SK-N-DZ (cell line): ENCODE data around the gene NGEF.
"Not testable (repeated sequence)": the region's sequence is repeated elsewhere in the genome, so short reads cannot be mapped to it uniquely, and the experiment has no call there.

Experiments used
- DNase-seq: peaks from one replicate; pipeline ENCODE4 v3.0.0-alpha.2; 2015; ENCODE audit warnings: low spot score

Gene NGEF

DNA sequence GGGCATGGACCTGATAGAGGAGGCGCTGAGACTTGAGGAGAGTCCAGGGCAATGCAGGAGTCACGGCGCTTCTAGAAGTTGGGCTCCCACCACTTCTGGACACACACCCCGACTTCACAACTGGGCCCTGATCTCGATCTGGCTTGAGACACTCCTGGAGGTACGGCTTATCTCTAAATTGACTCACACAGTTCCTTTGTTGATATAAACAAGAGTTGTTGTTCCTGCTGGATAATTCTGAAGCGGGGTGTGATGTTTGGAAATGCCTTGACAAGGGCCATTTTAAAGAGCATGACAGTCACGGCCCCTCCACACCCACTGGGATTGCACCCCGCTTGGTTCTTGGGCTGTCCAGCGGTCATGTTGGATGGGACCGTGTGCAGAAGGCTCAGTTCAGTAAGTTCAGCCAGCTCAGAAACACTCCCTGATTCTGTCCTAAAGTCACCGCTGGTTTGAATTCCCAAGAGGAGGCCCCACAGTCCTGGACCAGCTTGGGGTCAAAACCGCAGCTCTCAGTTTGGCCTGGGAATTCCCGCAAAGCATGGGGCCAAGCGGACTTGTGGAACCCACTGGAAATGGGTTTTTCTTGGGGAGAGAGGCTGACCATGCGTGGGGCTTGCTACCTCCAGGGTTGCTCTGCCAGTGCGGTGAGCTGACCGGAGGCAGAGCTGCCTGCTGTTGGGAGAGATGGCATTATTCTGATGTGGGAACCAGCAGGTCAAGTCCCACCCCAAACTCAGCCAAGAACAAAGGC is 10.1 kb upstream of the NGEF start:
- no peak for DNase-seq

DNA sequence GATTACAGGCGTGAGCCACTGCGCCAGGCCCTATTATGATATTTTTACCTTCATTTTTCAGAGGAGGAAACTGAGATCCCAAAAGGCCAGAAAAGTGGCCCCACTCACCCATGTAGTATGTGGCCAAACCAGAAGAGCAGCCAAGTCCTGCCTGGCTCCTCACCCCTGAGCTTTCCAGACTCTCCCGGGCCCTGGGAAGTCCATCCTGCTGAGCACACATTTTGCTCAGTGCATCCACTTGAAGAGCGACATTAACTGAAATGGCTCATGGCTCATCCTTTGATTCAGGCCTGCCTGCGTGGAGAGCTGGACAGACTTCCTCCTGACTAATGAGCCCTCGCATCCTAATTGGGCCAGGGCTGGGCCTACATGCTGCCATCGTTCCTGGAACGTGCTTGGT is 9.5 kb upstream of the NGEF start:
- DNase-seq, result no peak

DNA sequence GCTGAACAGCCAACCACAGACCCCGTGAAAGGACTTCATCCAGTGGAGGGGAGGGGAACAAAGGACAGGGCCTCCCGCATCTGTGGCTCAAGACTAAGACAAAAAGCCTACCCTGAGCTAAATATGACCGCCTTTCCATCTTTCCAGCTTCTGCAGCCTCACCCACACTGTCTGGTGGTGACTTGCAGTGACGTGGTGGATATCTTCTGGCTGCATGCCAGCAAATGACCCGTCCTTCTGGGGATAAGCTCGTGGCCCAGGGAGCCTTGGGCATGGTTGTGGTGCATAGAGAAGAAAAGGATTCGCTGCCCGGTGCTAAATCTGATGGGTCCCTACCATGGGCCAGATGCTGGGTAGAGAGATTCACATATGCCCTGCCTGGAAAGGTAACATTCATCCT is 8.7 kb upstream of the NGEF start:
- DNase-seq, result no peak

DNA sequence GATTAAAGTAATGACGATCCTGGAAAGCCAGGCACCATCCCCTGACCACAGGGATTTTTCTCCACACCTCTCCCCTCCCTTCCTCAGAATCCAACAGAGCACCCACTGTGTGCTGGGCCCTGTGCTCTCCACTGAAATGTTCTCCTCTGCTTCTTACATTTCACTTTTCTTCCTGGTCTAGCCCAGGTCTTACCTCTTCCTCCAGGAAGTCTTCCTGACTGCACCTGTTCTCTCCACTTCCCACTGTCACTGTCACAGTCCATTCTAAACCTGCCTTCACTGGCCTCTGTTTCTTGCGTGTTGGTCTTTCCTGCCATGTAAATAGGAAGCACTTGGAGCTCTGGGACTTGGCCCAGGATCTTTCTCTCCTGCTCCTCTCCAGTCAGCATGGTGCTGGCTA is 7.4 kb upstream of the NGEF start:
- no peak for DNase-seq

DNA sequence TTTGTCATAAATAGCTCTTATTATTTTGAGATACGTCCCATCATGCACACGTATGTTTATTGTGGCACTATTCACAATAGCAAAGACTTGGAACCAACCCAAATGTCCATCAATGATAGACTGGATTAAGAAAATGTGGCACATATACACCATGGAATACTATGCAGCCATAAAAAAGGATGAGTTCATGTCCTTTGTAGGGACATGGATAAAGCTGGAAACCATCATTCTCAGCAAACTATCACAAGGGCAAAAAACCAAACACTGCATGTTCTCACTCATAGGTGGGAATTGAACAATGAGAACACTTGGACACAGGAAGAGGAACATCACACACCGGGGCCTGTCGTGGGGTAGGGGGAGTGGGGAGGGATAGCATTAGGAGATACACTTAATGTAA is 6.6 kb upstream of the NGEF start:
- not testable (repeated sequence) for DNase-seq

DNA sequence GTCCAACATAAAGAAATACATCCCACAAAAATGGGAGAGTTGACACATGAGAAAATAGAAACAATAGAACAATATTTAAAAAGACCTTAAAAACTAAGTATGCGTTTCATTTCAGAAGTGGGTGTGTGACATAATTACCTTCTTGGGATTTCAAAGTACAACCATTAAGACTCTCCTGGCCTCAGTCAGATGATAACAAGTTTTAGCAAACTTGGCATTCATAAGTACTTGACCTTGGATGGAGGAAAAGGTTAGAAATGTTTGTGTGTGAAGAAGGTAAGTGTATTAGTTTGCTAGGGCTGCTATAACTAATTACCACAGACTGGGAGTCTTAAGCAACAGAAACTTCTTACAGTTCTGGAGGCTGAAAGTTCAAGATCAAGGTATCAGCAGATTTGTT is 4.9 kb upstream of the NGEF start:
- no peak for DNase-seq

DNA sequence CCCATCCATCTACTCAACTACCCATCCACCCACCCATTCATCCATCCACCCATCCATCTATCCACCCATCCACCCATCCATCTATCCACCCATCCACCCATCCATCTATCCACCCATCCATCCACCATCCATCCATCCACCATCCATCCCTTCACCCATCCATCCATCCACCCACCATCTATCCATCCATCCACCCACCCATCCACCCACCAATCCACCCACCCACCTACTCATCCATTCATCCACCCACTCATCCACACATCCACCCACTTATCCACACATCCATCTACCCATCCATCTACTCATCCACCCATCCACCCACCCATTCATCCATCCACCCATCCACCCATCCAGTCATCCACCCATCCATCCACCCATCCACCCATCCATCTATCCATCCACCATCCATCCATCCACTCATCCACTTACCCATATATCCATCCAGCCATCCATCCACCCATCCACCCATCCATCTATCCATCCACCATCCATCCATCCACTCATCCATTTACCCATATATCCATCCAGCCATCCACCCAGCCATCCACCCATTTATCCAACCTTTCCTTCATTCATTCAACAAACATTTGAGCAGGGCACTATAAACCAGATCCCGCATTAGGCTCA is 2.1 kb upstream of the NGEF start:
- DNase-seq, result no peak

DNA sequence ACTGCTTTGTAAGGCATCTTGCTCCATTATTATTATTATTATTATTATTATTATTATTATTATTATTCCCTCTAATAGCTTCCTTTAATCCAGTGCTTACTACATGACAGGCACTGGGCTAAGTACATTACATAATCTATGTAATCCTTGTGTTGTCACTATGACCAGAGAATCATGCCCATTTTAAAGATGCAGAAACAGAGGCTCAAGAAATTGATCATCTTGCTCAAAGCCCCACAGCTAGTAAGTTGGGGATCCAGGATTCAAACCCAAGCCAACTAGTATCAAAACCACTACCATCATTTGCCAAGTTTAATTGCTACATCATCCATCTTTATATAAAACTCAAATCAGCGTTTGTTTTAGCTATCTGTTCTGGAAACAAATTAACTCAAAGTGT is 594 bp upstream of the NGEF start:
- no peak for DNase-seq

DNA sequence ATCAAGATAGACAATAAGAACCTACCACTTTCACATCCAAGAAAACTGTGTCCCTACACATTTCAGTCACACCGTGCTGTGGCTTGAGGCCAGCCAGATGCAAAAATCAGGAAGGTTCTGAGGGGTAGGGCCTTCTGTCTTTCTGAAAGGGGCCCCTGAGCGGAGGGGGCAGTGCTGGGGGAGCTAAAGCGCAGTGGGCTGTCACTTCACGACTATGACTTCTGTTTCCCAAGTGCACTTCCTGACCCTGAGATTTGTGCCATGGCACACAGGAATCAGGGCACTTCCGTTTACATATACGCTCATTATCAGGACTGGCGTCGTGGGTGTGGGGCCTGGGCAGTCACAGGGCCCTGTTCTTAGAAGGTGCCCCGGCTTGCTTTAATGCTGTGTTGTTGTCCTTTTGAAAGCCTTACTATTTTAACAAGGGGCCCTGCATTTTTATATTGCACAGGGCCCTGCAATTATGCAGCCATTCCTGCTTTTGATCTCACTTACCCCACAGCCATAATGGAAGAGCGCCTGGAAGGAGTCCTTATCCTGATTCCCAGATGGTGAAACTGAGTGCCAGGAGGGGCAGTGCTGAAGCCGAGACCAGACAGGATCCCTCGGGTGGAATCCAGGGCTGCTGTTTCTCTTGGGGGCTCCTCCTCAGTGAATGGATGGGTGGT is 620 bp downstream of the NGEF start:
- DNase-seq, result no peak

DNA sequence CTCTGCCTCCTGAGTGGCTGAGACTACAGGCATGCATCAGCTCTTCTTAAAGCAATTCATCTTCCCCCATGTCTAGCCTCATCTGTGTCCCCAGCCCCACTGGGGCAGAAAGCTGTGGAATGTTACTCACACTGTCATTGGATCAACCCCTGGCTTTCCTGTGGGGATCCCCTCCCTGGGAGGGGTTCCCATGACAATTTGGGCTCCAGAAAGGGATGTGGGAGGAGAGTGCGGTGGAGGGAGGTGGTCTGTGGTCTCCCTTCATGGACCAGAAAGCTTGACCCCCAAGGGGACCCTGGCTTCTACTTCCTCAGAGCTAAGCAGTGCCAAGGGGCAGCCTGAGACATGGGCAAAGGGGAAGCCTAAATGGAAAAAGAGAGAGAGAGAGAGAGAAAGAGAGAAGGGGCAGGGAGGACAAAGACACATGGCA is 1.3 kb downstream of the NGEF start:
- no peak for DNase-seq

DNA sequence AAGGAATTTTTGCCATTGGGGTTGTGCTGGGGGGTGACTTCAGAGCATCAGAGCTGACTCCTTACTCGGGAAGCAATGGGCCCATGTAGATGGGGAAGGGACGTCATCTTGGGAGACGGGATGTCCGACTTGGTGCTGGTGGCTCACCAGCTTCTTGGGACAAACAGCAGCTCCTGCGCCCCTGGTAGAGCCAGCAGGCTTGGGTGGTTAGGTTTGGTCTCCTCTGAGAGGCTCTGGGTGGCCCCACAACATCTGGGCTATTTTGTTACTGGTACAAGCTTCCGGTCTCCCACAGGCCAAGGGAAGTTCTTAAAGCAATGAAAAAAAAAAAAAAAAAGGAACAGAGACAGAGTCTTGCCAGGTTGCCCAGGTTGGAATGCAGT is 1.8 kb downstream of the NGEF start:
- DNase-seq, result no peak

DNA sequence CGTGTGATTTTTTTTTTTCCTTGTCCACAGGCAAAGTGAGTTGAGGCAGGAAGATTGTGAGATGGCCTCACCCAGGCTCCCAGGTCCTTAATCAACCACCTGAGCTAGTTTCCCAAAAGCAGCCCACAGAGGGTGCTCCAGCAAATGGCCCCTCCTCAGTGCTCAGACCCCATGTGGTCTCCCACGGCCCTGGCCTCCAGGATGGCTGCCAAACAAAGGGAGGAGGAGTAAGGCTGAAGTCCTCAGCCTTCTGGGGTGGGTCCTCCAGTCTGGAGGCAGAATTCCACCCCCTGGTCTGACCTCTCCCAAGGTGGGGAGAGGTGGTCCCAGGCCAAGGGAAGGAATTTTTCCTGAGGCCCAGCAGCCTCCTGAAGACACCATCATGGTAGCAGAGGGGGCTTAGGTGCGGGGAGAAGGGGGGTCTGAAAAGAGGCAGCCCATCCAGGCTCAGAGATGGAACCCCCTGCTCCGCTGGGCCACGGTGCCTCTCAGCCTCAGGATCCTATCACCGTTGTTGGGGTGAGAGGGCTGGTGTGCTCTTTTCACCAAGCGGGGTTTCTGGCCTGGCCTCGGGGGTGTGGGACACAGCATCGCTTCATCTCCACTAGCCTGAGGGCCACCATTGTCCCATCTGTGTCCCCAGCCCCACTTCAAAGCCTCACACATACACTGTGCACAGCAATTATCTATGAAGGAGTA is 2.3 kb downstream of the NGEF start:
- no peak for DNase-seq

DNA sequence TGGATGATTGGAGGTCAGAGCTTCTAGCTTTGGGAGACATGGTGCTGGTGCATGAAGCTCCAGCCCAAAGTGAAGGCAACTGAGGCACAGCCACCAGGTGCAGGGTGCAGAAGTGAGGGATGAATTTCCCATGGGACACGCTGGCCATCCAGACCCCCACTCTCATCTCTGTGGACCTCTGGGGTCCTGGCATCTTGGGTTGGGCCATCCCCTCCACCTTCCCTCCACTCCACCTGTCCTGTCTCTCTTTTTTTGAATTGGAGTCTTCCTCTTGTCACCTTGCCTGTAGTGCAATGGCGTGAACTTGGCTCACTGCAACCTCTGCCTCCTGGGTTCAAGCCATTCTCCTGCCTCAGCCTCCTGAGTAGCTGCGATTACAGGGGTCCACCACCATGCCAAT is 3.4 kb downstream of the NGEF start:
- DNase-seq, result no peak

DNA sequence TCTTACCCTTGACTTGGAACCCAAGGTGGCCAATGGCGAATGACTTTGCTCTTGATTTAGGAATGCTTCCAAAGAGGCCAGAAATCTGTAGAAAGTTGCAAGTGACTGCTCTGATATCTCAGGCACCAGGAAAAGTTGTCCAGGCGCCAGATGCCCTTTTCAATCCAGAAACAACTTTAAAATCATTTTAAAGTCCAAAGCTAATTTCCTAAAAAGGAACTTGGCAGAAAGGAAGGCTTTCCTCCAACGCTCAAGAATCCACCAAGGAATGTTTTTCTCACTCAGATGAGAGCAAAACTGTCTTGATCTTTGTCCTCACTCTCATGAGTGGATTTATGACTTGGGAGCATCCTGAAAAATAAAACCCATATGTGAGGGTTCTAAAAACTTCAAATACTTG is 5.3 kb downstream of the NGEF start:
- no peak for DNase-seq

DNA sequence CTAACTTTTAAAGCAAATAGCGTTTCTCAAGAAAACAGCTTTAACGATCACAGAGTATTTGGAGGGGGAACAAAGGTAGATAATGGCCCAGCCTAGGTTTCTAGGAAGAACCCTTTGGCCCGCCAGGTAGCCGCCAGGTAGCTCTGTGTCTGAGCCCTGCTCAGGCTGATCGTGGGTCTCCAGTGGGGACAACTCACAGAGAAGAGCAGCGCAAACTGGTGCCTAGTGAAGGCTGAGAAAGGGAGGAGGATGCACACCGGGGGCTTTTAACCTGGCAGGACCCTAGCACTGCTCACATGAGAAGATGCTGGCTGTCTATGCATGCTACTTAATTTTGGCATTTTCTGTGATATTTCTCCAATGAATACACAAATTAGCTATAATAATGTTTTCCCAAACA is 5.8 kb downstream of the NGEF start:
- no peak for DNase-seq

DNA sequence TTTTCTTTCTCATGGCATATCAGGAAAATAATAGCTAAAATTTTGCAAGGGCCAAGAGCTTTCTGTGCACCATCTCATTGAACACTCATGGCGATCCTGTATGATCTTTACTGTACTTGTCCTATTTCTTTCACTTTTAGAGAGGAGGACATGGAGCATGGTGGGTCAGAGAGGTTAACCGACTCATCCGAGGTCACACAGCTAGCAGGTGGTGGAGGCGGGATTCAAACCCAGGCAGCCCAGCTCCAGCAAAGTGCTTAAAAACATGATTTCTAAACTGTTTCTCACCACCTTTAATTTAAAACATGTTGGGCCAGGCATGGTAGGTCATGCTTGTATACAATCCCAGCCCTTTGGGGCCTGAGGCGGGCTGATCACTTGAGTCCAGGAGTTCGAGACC is 6.4 kb downstream of the NGEF start:
- DNase-seq, result no peak

DNA sequence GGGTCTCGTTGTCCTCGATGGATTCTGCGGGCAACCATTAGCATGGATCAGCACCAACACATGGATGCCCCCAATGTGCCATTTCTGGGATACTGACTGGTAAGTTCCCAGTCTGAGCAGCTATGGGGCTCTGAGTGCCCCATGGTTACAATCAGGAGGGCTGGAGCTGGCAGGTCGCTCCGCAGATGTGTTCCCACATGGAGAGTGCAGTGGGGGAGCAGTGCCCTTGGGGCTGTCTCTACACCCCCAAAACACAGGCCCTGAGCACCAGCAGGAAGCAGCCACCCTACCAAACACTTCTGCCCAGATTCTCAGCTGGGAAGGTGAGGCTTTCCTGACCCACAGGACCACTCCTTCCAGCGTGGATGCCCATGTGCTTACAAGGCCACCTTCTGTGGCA is 8.0 kb downstream of the NGEF start:
- no peak for DNase-seq

DNA sequence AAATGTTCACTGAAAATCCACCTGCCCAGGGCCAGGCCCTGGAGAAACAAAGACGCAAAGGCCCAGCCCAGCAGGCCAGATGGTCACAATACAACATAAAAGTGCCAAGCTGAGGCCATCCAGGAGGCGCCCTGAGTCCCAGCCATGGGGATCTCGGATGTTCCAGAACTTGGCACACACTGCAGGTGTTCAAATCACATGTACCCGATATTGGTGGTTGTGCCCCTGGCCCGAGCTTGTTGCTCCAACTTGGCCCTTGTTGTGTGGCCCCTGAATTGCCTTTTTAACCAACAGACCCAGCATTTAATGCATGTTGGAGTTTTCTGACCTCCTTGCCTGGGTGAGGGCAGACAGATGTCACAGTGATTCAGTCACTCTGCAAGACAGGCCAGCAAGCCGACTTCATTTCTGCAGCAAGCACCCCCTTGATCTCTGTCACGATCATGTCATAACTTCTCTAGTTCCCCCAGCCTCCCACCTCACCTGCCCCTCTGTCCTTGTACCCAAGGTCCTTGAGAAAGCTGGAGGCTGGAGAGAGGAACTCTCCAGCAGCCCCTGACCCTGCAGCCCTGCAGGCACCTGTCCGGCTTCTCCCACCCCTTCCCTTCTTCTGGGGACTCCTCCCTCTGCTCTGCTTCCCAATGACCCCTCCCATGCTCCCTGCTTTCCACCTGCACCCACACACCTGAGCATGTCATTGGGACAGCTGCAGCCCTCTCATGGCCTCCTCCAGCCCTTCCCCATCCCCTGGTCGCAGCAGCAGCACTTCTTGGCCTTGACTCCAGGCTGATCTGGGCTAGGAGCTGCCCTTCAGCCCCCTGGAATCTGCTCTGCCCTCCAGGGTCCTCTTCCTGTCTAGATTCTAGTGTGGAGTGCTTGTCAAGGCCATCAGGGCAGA is 9.1 kb downstream of the NGEF start:
- no peak for DNase-seq

DNA sequence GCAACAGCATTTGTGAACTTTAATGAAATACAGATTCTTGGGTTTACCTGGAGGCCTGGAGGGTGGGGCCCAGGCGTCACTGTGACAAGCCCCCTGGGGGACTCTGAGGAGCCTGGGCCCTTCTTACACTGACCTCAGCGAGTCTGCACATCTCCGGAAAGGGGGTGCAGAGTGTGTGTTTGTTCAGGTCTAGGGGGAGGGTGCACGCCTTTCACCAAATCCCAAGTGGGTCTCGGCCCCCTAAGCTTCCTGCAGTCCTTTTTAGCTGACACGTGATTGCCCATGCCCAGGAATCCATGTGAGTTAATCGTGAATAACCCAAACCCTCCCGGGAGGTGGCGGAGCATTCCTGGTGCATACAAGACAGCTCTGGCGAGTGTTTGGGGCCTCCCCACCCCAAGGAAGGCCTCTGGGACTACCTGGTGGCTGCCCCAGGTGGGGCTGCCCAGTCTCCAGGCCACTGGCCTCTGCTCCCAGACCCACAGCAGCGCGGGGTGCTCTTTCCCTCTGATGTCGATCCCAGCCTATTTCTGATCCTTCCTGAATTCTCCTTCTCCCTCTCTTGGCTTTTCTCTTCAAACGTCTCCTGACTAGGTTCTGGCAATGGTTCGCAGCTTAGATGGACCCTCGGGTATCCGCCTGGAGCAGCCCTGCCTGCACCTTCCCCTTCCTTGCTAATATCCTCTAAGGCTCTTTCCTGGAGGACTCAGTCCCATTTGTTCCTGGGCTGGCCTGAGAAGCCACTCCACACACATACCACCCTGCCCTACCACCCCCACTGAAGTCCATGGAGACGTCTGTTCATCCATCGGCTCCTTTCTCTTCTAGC is 10.0 kb downstream of the NGEF start:
- DNase-seq, result no peak

DNA sequence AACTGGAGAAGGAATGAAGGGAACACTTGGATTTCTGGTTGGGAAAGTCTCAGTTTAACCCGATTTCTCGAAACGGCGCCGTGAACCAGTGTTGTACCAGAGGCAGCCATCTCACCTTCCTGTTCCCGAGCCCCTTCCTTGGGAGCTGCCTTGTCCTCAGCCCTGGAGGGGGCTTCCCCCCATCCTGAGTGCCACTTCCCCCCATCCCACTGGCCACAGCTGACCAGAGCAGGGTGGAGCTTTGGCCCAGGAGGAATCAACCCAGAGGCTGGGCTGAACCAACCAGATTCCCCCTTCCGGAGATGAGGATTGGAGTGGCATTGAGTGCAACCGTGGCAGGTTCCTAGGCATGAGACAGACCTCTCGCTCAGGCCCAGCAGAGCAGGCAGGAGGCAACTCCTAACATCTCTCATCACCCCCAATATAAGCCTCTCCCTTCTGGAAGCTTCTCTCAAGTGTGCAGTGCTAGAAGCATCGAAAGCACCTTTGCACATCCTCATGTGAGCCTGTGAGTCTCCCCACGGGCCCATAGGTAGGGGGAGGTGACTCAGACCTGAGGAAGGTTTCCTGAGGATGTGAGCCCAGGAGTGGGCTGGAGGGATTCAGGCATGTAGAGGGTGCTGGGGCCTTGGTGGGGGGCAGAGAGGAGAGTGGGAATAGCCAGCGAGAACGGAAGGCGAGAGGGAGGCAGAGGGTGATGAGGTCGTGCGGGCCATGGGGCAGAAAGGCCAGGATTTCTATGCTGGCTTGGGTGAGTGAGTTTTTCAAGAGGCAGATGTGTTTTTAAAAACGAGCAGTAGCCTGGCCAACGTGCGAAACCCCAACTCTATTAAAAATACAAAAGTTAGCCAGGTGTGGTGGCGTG is 11.9 kb downstream of the NGEF start:
- no peak for DNase-seq
